Neuronal stem cell (in vitro differentiated cells): Measurements from ENCODE around the gene PDK2.

Source experiments
- DNase-seq: peaks from one replicate; pipeline ENCODE4 v3.0.0-alpha.2; 2013; ENCODE audit warnings: low spot score
- H2AFZ ChIP-seq: one replicate; pipeline ENCODE4 v1.6.1; 2013; ENCODE audit warnings: mild to moderate bottlenecking, low read length, inconsistent platforms
- H2AK5ac ChIP-seq: 2 replicates; pipeline ENCODE4 v1.6.1; 2013; ENCODE audit warnings: low read depth, mild to moderate bottlenecking, inconsistent platforms, low read length, moderate library complexity, mixed read lengths
- H2BK120ac ChIP-seq: 2 replicates; pipeline ENCODE4 v1.6.1; 2013; ENCODE audit warnings: low read depth, mild to moderate bottlenecking, inconsistent platforms, low read length, moderate library complexity, mixed read lengths
- H2BK12ac ChIP-seq: one replicate; pipeline ENCODE4 v1.6.1; 2013; ENCODE audit warnings: low read length, inconsistent platforms
- H2BK15ac ChIP-seq: 2 replicates; pipeline ENCODE4 v1.6.1; 2013; ENCODE audit warnings: mild to moderate bottlenecking, low read length, inconsistent platforms, mixed read lengths
- H2BK5ac ChIP-seq: one replicate; pipeline ENCODE4 v1.6.1; 2013; ENCODE audit warnings: inconsistent platforms, mild to moderate bottlenecking, low read length, moderate library complexity
- H3K14ac ChIP-seq: one replicate; pipeline ENCODE4 v1.6.1; 2013; ENCODE audit warnings: low read length, inconsistent platforms
- H3K18ac ChIP-seq: 2 replicates; pipeline ENCODE4 v1.6.1; 2013; ENCODE audit warnings: low read length, inconsistent platforms
- H3K23ac ChIP-seq: 2 replicates; pipeline ENCODE4 v1.6.1; 2013; ENCODE audit warnings: low read depth, mild to moderate bottlenecking, mixed read lengths, low read length, inconsistent platforms; ENCODE audit not compliant: poor library complexity
- H3K27ac ChIP-seq: replicated peaks from 3 replicates; pipeline ENCODE4 v1.5.1; 2013; ENCODE audit warnings: low read length, inconsistent platforms
- H3K27me3 ChIP-seq, 3 experiments: 2 replicates each; pipeline ENCODE4 v1.6.1; 2013; ENCODE audit warnings: low read length in 3 of 3, mild to moderate bottlenecking in 2 of 3, inconsistent platforms in 1 of 3, low read depth in 1 of 3, mixed read lengths in 1 of 3, moderate library complexity in 1 of 3; ENCODE audit not compliant: control insufficient read depth in 3 of 3, insufficient read depth in 3 of 3
- H3K36me3 ChIP-seq, 2 donors: replicated peaks in 1 of 2; 2 replicates each; pipeline ENCODE4 v1.6.1; 2013; ENCODE audit warnings: low read length in 2 of 2; ENCODE audit not compliant: control insufficient read depth in 2 of 2, insufficient read depth in 2 of 2
- H3K4ac ChIP-seq: 2 replicates; pipeline ENCODE4 v1.6.1; 2013; ENCODE audit warnings: inconsistent platforms, mild to moderate bottlenecking, low read length, moderate library complexity
- H3K4me1 ChIP-seq, 2 donors: 1 replicate in 1 of 2; 2 replicates in 1 of 2; pipeline ENCODE4 v1.6.1; 2013; ENCODE audit warnings: low read length in 2 of 2, low read depth in 1 of 2; ENCODE audit not compliant: control insufficient read depth in 2 of 2, insufficient read depth in 1 of 2
- H3K4me2 ChIP-seq: one replicate; pipeline ENCODE4 v1.6.1; 2013; ENCODE audit warnings: mild to moderate bottlenecking, low read length, inconsistent platforms; ENCODE audit not compliant: insufficient read depth, poor library complexity, severe bottlenecking
- H3K4me3 ChIP-seq, 2 donors: 2 replicates each; pipeline ENCODE4 v1.5.1; 2013; ENCODE audit warnings: low read length in 2 of 2, mild to moderate bottlenecking in 2 of 2, inconsistent platforms in 1 of 2, moderate library complexity in 1 of 2
- H3K79me1 ChIP-seq: one replicate; pipeline ENCODE4 v1.6.1; 2013; ENCODE audit warnings: low read depth, mild to moderate bottlenecking, inconsistent platforms, low read length, moderate library complexity
- H3K9ac ChIP-seq: one replicate; pipeline ENCODE4 v1.6.1; 2013; ENCODE audit warnings: mild to moderate bottlenecking, low read depth, low read length, inconsistent platforms; ENCODE audit not compliant: poor library complexity
- H3K9me3 ChIP-seq, 2 donors: replicated peaks in 1 of 2; 2 replicates each; pipeline versions ENCODE3 to v1.6.1; 2013; ENCODE audit warnings: low read length in 2 of 2, mild to moderate bottlenecking in 2 of 2, inconsistent platforms in 1 of 2, low read depth in 1 of 2, mixed read lengths in 1 of 2, moderate library complexity in 1 of 2; ENCODE audit not compliant: control insufficient read depth in 2 of 2, insufficient read depth in 1 of 2
- H4K8ac ChIP-seq: one replicate; pipeline ENCODE4 v1.6.1; 2013; ENCODE audit warnings: low read depth, mild to moderate bottlenecking, inconsistent platforms, low read length, moderate library complexity
- H4K91ac ChIP-seq: one replicate; pipeline ENCODE4 v1.6.1; 2013; ENCODE audit warnings: low read length, low read depth, mild to moderate bottlenecking, inconsistent platforms; ENCODE audit not compliant: poor library complexity
- WGBS, 2 donors: extraction: QIAGEN DNeasy Blood & Tissue Kit; methylation state at CpG; one replicate each; pipeline ENCODE4 v1.1.7; 2013; ENCODE audit warnings: missing lambda C conversion rate in 2 of 2, mixed read lengths in 1 of 2; ENCODE audit not compliant: insufficient read length in 2 of 2, insufficient replicate concordance in 1 of 2; ENCODE audit errors: extremely low coverage in 2 of 2; 5-methylcytosine and 5-hydroxymethylcytosine counted together

PDK2 gene

DNA sequence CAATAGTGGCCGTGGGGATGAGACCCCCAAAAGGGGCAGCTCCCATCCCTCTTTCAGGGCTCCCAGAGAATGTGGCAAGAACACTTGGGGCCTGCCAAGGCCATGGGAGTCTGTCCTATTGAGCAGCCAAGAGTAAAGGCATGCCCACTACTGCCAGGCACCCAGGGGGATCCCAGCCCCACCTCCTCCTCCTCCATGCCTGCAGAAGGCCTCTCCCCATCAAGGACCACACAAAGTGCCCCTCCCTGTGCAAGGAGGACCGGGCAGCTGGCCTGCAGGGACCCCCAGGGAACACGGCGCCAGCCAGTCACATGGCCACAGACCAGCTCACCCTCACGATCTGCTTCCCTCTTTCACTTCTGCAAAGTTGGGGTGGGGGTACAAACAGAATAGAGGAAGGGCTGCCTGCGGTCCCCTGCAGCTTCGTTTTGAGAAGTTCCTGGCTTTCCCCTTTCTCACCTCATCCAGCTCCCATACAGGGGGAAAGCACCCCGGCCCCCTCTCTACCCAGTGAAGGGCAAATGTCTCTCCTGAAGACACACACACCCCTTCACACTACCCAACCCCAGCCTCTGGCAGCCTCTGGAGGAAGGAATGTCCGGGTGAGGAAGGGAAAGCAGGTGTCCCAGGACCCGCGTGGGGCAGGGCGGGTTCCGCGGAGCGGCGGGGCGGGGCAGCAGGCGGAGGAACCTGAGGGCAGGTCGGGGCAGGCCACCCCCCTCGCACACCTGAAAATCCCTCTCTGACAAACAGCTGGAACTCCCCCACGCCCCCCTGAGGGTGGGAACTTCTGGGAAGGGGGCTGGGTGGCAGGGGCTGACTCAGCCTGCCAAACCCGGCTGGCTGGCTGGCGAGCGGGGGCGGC is 53.3 kb downstream of the PDK2 start:
- DNase-seq = no peak
- H3K27ac ChIP-seq = no peak overlapping the region
- H3K4me2 ChIP-seq = peak overlapping the region; percentile 97
- no peak overlapping the region for H2AK5ac ChIP-seq
- peak overlapping the region; percentile 29 for H3K23ac ChIP-seq
- peak overlapping the region; percentile 80 for H2BK5ac ChIP-seq
- no peak overlapping the region for H2BK12ac ChIP-seq
- peaks cover 15 to 27% of the 10 kb centered on the region in 2 donors for H3K4me1 ChIP-seq
- H3K9me3 ChIP-seq = no peaks in the 10 kb centered on the region
- no peak overlapping the region for H3K14ac ChIP-seq
- H3K36me3 ChIP-seq = peaks cover 16 to 33% of the 10 kb centered on the region in 2 donors
- H3K27me3 ChIP-seq = no peaks in the 10 kb centered on the region
- no peak overlapping the region for H3K4ac ChIP-seq
- WGBS, 2 donors = no CpG with 5 or more reads among the region's 25 CpGs
- peak overlapping the region; percentile 24 for H3K18ac ChIP-seq
- H2BK120ac ChIP-seq = no peak overlapping the region
- no peak overlapping the region for H4K8ac ChIP-seq
- peaks cover 19% of the 10 kb centered on the region for H3K79me1 ChIP-seq
- peak overlapping the region; percentile 74 for H3K9ac ChIP-seq
- H2BK15ac ChIP-seq = no peak overlapping the region
- peak overlapping the region; percentile 73 to 75 for H3K4me3 ChIP-seq
- H4K91ac ChIP-seq = no peak overlapping the region
- no peak overlapping the region for H2AFZ ChIP-seq

DNA sequence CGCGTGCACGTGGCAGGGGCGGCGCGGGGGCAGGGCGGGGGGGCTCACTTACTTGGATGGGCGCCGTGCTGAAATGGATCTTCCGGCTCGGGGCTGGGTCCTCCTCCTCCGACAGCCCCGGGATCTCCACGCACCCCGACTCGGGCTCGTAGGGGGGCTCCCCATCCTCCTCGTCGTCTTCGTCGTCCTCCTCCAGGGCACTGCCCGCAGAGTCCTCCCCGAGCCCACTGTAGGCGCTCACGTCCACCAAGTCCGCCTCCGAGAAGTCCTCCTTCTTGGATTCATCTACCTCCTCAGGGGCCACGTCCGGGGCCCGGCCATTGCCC is 53.9 kb downstream of the PDK2 start:
- H2BK5ac ChIP-seq = peak overlapping the region; percentile 80
- no peak overlapping the region for H3K4ac ChIP-seq
- H4K8ac ChIP-seq = no peak overlapping the region
- H2AFZ ChIP-seq = no peak overlapping the region
- H3K14ac ChIP-seq = no peak overlapping the region
- H2BK120ac ChIP-seq = no peak overlapping the region
- H2AK5ac ChIP-seq = peak overlapping the region; percentile 95
- peaks cover 19% of the 10 kb centered on the region for H3K79me1 ChIP-seq
- no peak overlapping the region for H3K27ac ChIP-seq
- no peaks in the 10 kb centered on the region for H3K9me3 ChIP-seq
- H3K27me3 ChIP-seq = no peaks in the 10 kb centered on the region
- H3K4me3 ChIP-seq = peak overlapping the region; percentile 73 to 92
- no CpG with 5 or more reads among the region's 30 CpGs for WGBS, 2 donors
- peaks cover 12 to 27% of the 10 kb centered on the region in 2 donors for H3K36me3 ChIP-seq
- H3K23ac ChIP-seq = no peak overlapping the region
- peak overlapping the region; percentile 95 for H3K18ac ChIP-seq
- no peak overlapping the region for H4K91ac ChIP-seq
- peaks cover 15 to 27% of the 10 kb centered on the region in 2 donors for H3K4me1 ChIP-seq
- H3K9ac ChIP-seq = peak overlapping the region; percentile 74
- no peak for DNase-seq
- peak overlapping the region; percentile 97 for H3K4me2 ChIP-seq
- no peak overlapping the region for H2BK12ac ChIP-seq
- no peak overlapping the region for H2BK15ac ChIP-seq

DNA sequence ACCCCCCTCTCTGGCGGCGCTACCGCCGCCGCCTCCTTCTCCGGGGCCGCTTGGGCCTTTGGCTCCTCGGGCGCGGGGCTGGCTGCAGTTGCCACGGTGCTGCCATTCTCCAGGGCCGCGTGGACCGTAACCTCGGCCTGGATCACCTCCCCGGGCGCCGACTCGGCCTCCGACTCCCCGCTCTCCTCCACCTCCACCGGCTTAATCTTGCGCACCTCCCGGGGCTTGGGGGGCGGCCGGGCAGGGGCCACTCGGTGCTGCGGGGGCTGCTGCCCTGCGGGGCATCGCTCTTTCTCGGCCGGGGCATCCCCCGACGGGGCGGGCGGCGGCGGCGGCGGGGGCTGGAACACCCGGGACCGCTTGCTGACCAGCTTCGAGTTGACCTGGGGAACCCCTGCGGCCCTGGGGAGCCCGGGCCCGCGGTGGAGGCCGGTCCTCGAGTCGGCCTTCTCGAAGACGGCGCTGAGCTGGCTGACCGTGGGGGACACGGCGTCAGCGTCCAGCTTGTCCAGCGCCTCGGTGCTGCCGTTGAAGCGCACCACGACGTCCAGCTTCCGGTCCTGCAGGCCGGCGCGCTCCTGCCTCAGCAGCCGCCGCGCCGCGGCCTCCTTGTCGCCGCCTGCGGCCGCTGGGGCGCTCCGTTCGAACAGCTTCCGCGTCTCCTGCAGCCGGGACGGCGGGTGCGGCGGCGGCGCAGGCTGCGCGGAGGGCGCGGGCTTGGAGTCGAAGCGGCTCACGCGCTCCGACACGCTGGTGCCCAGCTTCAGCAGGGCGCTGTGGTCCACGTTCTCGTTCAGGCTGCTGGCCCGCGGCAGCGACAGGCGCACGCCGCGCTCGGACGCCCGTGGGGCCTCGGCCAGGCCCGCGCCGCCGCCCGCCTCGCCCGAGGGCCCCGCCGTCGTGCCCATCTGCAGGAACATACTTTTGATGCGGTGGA is 54.5 kb downstream of the PDK2 start:
- peak overlapping the region; percentile 99 for H3K9ac ChIP-seq
- WGBS, 2 donors = no CpG with 5 or more reads among the region's 123 CpGs
- peak overlapping the region; percentile 76 for H2BK15ac ChIP-seq
- H3K4me1 ChIP-seq = peaks cover 17 to 27% of the 10 kb centered on the region in 2 donors
- peak overlapping the region; percentile 80 for H2BK5ac ChIP-seq
- H3K36me3 ChIP-seq = peaks cover 6 to 22% of the 10 kb centered on the region in 2 donors
- peaks cover 19% of the 10 kb centered on the region for H3K79me1 ChIP-seq
- no peak overlapping the region for H3K4ac ChIP-seq
- DNase-seq = no peak
- H3K18ac ChIP-seq = peak overlapping the region; percentile 95
- H3K14ac ChIP-seq = peak overlapping the region; percentile 77
- H4K91ac ChIP-seq = no peak overlapping the region
- no peak overlapping the region for H2BK120ac ChIP-seq
- H3K27me3 ChIP-seq = no peaks in the 10 kb centered on the region
- H3K9me3 ChIP-seq = no peaks in the 10 kb centered on the region
- no peak overlapping the region for H3K27ac ChIP-seq
- H4K8ac ChIP-seq = no peak overlapping the region
- peak overlapping the region; percentile 87 for H3K23ac ChIP-seq
- H3K4me2 ChIP-seq = peak overlapping the region; percentile 97
- H2AFZ ChIP-seq = peak overlapping the region; percentile 79
- peak overlapping the region; percentile 95 for H2AK5ac ChIP-seq
- peak overlapping the region; percentile 73 to 92 for H3K4me3 ChIP-seq
- no peak overlapping the region for H2BK12ac ChIP-seq
